Fibroblast of mammary gland (primary cell): Measurements from ENCODE around the gene RALGPS1.

Experiments
- DNase-seq: peaks from one replicate; pipeline ENCODE4 v3.0.0-alpha.2; 2010; ENCODE audit warnings: low read depth
- H3K4me3 ChIP-seq: 2 replicates; pipeline ENCODE4 v1.5.1; 2011; ENCODE audit warnings: low read depth, mild to moderate bottlenecking, low read length, moderate library complexity; ENCODE audit not compliant: control insufficient read depth
- CTCF ChIP-seq: conservative IDR thresholded peaks from 2 replicates; pipeline ENCODE4 v1.5.1; 2011; ENCODE audit warnings: low read depth, low read length, inconsistent platforms; ENCODE audit not compliant: control insufficient read depth, insufficient read depth

RALGPS1 gene

GRCh38 chr9:127175319-127175715 lies 260.7 kb downstream of the RALGPS1 start:
- no peak for DNase-seq
- no peak for TF ChIP-seq CTCF
- H3K4me3 ChIP-seq: no peak overlapping the region

GRCh38 chr9:127175764-127176163 lies 261.2 kb downstream of the RALGPS1 start:
- H3K4me3 ChIP-seq: no peak overlapping the region
- TF ChIP-seq CTCF: no peak
- DNase-seq: no peak

GRCh38 chr9:127176631-127177030 lies 262.0 kb downstream of the RALGPS1 start:
- no peak for TF ChIP-seq CTCF
- no peak overlapping the region for H3K4me3 ChIP-seq
- no peak for DNase-seq

- no peak for DNase-seq
- H3K4me3 ChIP-seq: no peak overlapping the region
- TF ChIP-seq CTCF: no peak
Observed at GRCh38 chr9:127177231-127177630, 262.6 kb downstream of the RALGPS1 start.

GRCh38 chr9:127177665-127178265 lies 263.2 kb downstream of the RALGPS1 start:
- DNase-seq: no peak
- no peak overlapping the region for H3K4me3 ChIP-seq
- TF ChIP-seq CTCF: no peak

- no peak for TF ChIP-seq CTCF
- no peak overlapping the region for H3K4me3 ChIP-seq
- no peak for DNase-seq
Observed at GRCh38 chr9:127178686-127179632, 264.4 kb downstream of the RALGPS1 start.
